Fibroblast of lung (primary cell): ENCODE data around the gene LILRA6. TPM values are rescaled to one million over a fixed set of nuclear protein-coding genes. Genes with fewer than 3 reads are reported as not detected.

ENCODE experiments used
- DNase-seq, 2 donors: peaks; one replicate each; pipeline versions ENCODE4 v3.0.0 to v3.0.0-alpha.2; 2010; ENCODE audit warnings: low read depth in 2 of 2
- H2AFZ ChIP-seq: 2 replicates; pipeline ENCODE4 v1.5.1; 2012; ENCODE audit warnings: low read length, control low read depth, inconsistent platforms
- H3K27ac ChIP-seq: 2 replicates; pipeline ENCODE4 v1.5.1; 2011; ENCODE audit warnings: low read length, control low read depth; ENCODE audit not compliant: insufficient read depth
- H3K27me3 ChIP-seq: 2 replicates; pipeline ENCODE4 v1.5.1; 2011; ENCODE audit warnings: mild to moderate bottlenecking, low read length; ENCODE audit not compliant: control insufficient read depth, insufficient read depth
- H3K36me3 ChIP-seq: 2 replicates; pipeline ENCODE4 v1.5.1; 2011; ENCODE audit warnings: low read length; ENCODE audit not compliant: control insufficient read depth, insufficient read depth
- H3K4me1 ChIP-seq: 2 replicates; pipeline ENCODE4 v1.5.1; 2011; ENCODE audit warnings: low read length; ENCODE audit not compliant: control insufficient read depth, insufficient read depth; ENCODE audit errors: extremely low read depth
- H3K4me2 ChIP-seq: 2 replicates; pipeline ENCODE4 v1.5.1; 2011; ENCODE audit warnings: low read length, control low read depth; ENCODE audit not compliant: insufficient read depth; ENCODE audit errors: extremely low read depth
- H3K4me3 ChIP-seq, 4 experiments: fragments of 200-600 bp in 1 of 4; sonication (generic) in 1 of 4; replicated peaks in 1 of 4; 2 replicates each; pipeline ENCODE4 v1.5.1; 2011 to 2016; ENCODE audit warnings: low read length in 4 of 4, low read depth in 3 of 4, mild to moderate bottlenecking in 3 of 4, control low read depth in 2 of 4, inconsistent platforms in 1 of 4, mixed read lengths in 1 of 4; ENCODE audit not compliant: insufficient read depth in 1 of 4; ENCODE audit errors: control extremely low read depth in 1 of 4
- H3K79me2 ChIP-seq: 2 replicates; pipeline ENCODE4 v1.5.1; 2012; ENCODE audit warnings: mild to moderate bottlenecking, low read length, inconsistent platforms; ENCODE audit not compliant: control insufficient read depth, insufficient read depth
- H3K9ac ChIP-seq: 2 replicates; pipeline ENCODE4 v1.5.1; 2011; ENCODE audit warnings: mild to moderate bottlenecking, low read length, control low read depth; ENCODE audit not compliant: insufficient read depth
- H3K9me3 ChIP-seq: 2 replicates; pipeline ENCODE4 v1.5.1; 2012; ENCODE audit warnings: low read depth, low read length; ENCODE audit not compliant: control insufficient read depth, insufficient read depth
- H4K20me1 ChIP-seq: 2 replicates; pipeline ENCODE4 v1.5.1; 2011; ENCODE audit warnings: low read length; ENCODE audit not compliant: control insufficient read depth, insufficient read depth; ENCODE audit errors: extremely low read depth
- CTCF ChIP-seq, 2 donors: IDR thresholded peaks in 1 of 2; conservative IDR thresholded peaks in 1 of 2; 1 replicate in 1 of 2; 2 replicates in 1 of 2; pipeline ENCODE4 v1.5.1; 2011 to 2012; ENCODE audit warnings: low read length in 2 of 2, control low read depth in 1 of 2, inconsistent platforms in 1 of 2, low read depth in 1 of 2, mild to moderate bottlenecking in 1 of 2
- EZH2 ChIP-seq: IDR thresholded peaks from 2 replicates; pipeline ENCODE4 v1.5.1; 2012; ENCODE audit warnings: low read length, control low read depth, mild to moderate bottlenecking; ENCODE audit errors: missing control alignments
- polyA plus RNA-seq, 2 donors: library from polyadenylated mRNA; depleted of rRNA in 1 of 2; stranded (reverse) in 1 of 2; unstranded in 1 of 2; fragments of >200 nt; gene quantifications; 2 replicates each; pipeline ENCODE4 v1.2.1, GENCODE V29; 2011 to 2012; ENCODE audit warnings: missing spikeins in 1 of 2
- total RNA-seq: library from RNA; depleted of rRNA; stranded (reverse); fragments of >200 nt; gene quantifications from 2 replicates; pipeline ENCODE4 v1.2.1, GENCODE V29; 2014

LILRA6 gene
- total and polyA plus RNA-seq, 2 donors (not counting 1 experiment from before 2014, with no cell fraction given): not detected

DNA sequence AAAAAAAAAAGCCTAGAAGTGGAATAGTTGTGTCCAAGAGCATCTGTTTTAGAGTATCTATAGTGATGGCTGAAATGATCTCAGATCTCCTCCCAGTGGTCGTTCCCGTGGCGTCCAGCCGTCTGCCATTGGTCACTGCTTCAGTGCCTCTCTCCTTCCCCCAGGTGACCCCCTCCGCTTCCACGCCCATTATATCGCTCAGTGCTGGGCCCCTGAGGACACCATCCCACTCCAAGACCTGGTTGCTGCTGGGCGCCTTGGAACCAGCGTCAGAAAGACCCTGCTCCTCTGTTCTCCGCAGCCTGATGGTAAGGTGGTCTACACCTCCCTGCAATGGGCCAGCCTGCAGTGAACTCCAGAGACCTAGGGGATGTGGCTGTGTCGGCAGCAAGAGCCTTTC, 49.6 kb downstream of the LILRA6 start:
- TF ChIP-seq EZH2 (no peak), CTCF (conservative IDR thresholded peaks at IDR 0.05 in 1 of 2, IDR thresholded peaks at IDR 0.05 in 1 of 2; ENCODE audit: low read depth in 1 of 2, low read length in 2 of 2) (no peak)
- no peaks in the 10 kb centered on the region for H3K9me3 ChIP-seq
- no peak overlapping the region for H3K27ac ChIP-seq
- no peak overlapping the region for H3K4me2 ChIP-seq
- no peak overlapping the region for H3K9ac ChIP-seq
- H3K4me3 ChIP-seq: no peak overlapping the region
- H2AFZ ChIP-seq: no peak overlapping the region
- H3K79me2 ChIP-seq: peaks cover 15% of the 10 kb centered on the region
- peaks cover 4% of the 10 kb centered on the region for H3K36me3 ChIP-seq
- peaks cover 11% of the 10 kb centered on the region for H3K4me1 ChIP-seq
- H3K27me3 ChIP-seq: no peaks in the 10 kb centered on the region
- DNase-seq: no peak
- H4K20me1 ChIP-seq: no peaks in the 10 kb centered on the region

DNA sequence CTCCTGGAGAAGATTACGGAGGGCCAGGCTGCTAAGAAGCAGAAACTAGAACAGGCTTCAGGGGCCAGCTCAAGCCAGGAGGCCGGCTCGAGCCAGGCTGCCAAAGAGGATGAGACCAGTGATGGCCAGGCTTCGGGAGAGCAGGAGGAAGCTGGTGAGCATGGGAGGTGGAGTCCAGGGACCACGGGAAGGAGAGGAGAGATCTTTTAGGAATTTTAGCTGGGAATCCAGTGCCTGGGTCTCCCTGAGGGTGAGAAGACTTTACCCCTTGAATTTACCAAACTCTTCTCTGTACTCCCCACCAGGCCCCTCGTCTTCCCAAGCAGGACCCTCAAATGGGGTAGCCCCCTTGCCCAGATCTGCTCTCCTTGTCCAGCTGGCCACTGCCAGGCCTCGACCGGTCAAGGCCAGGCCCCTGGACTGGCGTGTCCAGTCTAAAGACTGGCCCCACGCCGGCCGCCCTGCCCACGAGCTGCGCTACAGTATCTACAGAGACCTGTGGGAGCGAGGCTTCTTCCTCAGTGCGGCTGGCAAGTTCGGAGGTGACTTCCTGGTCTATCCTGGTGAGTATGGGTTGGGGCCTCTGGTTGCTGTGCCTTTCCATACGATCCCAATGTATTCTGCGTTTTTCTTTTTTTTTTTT, 50.7 kb downstream of the LILRA6 start:
- Histone ChIP-seq H3K4me3 (peak overlapping the region; percentile 76 to 88 (median 82)), H3K27ac (peak overlapping the region; percentile 98), H3K4me2 (peak overlapping the region; percentile 76), H3K27me3 (no peaks in the 10 kb centered on the region), H2AFZ (peak overlapping the region; percentile 48), H3K36me3 (peaks cover 4% of the 10 kb centered on the region), H3K9ac (peak overlapping the region; percentile 79), H3K4me1 (peaks cover 11% of the 10 kb centered on the region), H4K20me1 (no peaks in the 10 kb centered on the region), H3K79me2 (peaks cover 23% of the 10 kb centered on the region), H3K9me3 (no peaks in the 10 kb centered on the region)
- TF ChIP-seq EZH2 (no peak), CTCF (conservative IDR thresholded peaks at IDR 0.05 in 1 of 2, IDR thresholded peaks at IDR 0.05 in 1 of 2; ENCODE audit: low read depth in 1 of 2, low read length in 2 of 2) (no peak)
- no peak for DNase-seq

GRCh38 chr19:54191011-54191810, 51.4 kb downstream of the LILRA6 start, which contains the start of gene TSEN34:
TSEN34 (plus strand) TSS chr19:54191308; CDS start chr19:54191365, 57 bp downstream.
- peak within 1 kb of the TSS; percentile 76 for H3K4me2 ChIP-seq
- peak within 1 kb of the TSS; percentile 93 for H3K9ac ChIP-seq
- peak within 1 kb of the TSS; percentile 76 to 88 (median 82) for H3K4me3 ChIP-seq
- TF ChIP-seq CTCF (conservative IDR thresholded peaks at IDR 0.05 in 1 of 2, IDR thresholded peaks at IDR 0.05 in 1 of 2; ENCODE audit: low read depth in 1 of 2, low read length in 2 of 2): no peak
- TF ChIP-seq EZH2: no peak
- H2AFZ ChIP-seq: peak within 1 kb of the TSS; percentile 95
- H3K9me3 ChIP-seq: no peaks in the 10 kb centered on the region
- DNase-seq: peak; percentile 46 to 84
- no peaks in the 10 kb centered on the region for H4K20me1 ChIP-seq
- H3K36me3 ChIP-seq: peaks cover 7% of the 10 kb centered on the region
- no peaks in the 10 kb centered on the region for H3K27me3 ChIP-seq
- H3K27ac ChIP-seq: peak within 1 kb of the TSS; percentile 98
- H3K4me1 ChIP-seq: peaks cover 11% of the 10 kb centered on the region
- H3K79me2 ChIP-seq: peaks cover 29% of the 10 kb centered on the region
